Cardiac muscle cell (in vitro differentiated cells and primary cell): Measurements from ENCODE around the gene NLGN4X. TPM values are rescaled to one million over a fixed set of nuclear protein-coding genes. Genes with fewer than 3 reads are reported as not detected.

Experiments used
- DNase-seq, 2 donors: peaks; one replicate each; pipeline versions ENCODE4 v3.0.0 to v3.0.0-alpha.2; 2010 to 2017; ENCODE audit warnings: low read depth in 1 of 2, low spot score in 1 of 2
- H3K27ac ChIP-seq: fragments of 200-600 bp; sonication (generic); 2 replicates; pipeline ENCODE4 v1.5.1; 2016
- H3K27me3 ChIP-seq: fragments of 200-600 bp; sonication (generic); 2 replicates; pipeline ENCODE4 v1.6.0; 2016; ENCODE audit warnings: control low read depth
- H3K36me3 ChIP-seq: fragments of 200-600 bp; sonication (generic); 2 replicates; pipeline ENCODE4 v1.5.1; 2016; ENCODE audit warnings: control low read depth
- H3K4me1 ChIP-seq: fragments of 200-600 bp; sonication (generic); 2 replicates; pipeline ENCODE4 v1.8.1; 2017; ENCODE audit warnings: low read depth, mild to moderate bottlenecking, mixed run types
- H3K4me3 ChIP-seq: fragments of 200-600 bp; sonication (generic); 2 replicates; pipeline ENCODE4 v1.5.1; 2016; ENCODE audit warnings: mild to moderate bottlenecking
- H3K9me3 ChIP-seq: fragments of 200-600 bp; sonication (generic); 2 replicates; pipeline ENCODE4 v1.5.1; 2017; ENCODE audit warnings: low read depth, mild to moderate bottlenecking, control low read depth
- polyA plus RNA-seq: library from polyadenylated mRNA; unstranded; fragments of >200 nt; fragmentation: Nextera tagmentation; extraction: Ambion mirVana; gene quantifications from 2 replicates; pipeline ENCODE4 v1.2.1, GENCODE V29; 2016
- total RNA-seq: library from RNA; depleted of rRNA; stranded (reverse); fragments of >200 nt; gene quantifications from 2 replicates; pipeline ENCODE4 v1.2.3, GENCODE V29; 2016
- TF ChIP-seq, protein P1 (sequence below): IDR thresholded peaks from 2 replicates; pipeline ENCODE4 v1.5.1; 2012; ENCODE audit warnings: low read depth, mild to moderate bottlenecking, low read length

NLGN4X gene
- total and polyA plus RNA-seq, 2 experiments from 2014 or later: 4.2 to 6.9 TPM

DNA sequence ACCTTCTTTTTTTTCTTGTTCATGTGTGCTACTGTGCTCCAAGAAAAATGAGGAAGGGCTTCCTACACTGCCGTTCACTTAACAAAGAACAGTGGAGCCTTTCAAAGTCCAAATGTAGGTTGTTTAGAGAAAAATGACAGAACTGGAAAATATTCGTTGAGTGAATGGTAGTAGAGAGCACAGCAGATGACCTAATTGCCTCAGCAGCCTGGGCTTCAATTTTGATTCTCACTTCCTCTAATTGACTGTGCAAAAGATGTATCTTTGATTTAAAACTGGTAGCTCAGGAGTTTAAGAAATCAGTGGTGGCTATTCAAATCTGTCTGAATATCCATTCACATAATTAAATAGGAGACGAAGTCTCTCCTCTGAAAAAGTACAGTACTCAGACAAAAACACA lies 5.2 kb downstream of the NLGN4X start:
- DNase-seq: no peak
- Histone ChIP-seq H3K27ac (no peak overlapping the region), H3K27me3 (peaks cover 19% of the 10 kb centered on the region), H3K4me3 (no peak overlapping the region), H3K36me3 (no peaks in the 10 kb centered on the region), H3K9me3 (no peaks in the 10 kb centered on the region), H3K4me1 (no peaks in the 10 kb centered on the region)
- TF ChIP-seq, protein P1, sequence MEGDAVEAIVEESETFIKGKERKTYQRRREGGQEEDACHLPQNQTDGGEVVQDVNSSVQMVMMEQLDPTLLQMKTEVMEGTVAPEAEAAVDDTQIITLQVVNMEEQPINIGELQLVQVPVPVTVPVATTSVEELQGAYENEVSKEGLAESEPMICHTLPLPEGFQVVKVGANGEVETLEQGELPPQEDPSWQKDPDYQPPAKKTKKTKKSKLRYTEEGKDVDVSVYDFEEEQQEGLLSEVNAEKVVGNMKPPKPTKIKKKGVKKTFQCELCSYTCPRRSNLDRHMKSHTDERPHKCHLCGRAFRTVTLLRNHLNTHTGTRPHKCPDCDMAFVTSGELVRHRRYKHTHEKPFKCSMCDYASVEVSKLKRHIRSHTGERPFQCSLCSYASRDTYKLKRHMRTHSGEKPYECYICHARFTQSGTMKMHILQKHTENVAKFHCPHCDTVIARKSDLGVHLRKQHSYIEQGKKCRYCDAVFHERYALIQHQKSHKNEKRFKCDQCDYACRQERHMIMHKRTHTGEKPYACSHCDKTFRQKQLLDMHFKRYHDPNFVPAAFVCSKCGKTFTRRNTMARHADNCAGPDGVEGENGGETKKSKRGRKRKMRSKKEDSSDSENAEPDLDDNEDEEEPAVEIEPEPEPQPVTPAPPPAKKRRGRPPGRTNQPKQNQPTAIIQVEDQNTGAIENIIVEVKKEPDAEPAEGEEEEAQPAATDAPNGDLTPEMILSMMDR: no peak

DNA sequence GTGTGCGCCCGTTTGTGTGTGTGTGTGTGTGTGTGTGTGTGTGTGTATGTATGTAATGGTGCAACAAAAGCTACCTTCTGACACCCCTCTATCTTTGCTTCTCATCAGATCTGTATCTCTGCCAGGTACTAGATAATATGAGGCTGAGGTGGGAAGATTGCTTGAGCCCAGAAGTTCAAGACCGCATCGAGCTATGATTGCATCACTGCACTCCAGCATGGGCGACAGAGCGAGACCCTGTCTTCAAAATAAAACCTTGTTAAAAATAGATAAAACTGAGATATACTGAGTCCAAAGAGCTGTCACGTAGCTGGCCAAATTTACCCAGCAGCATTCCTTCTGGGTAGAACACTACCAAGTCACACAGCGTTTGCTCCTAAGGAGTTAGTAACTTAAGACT lies 18.4 kb downstream of the NLGN4X start:
- Histone ChIP-seq H3K27me3 (no peaks in the 10 kb centered on the region), H3K9me3 (no peaks in the 10 kb centered on the region), H3K27ac (no peak overlapping the region), H3K4me3 (no peak overlapping the region), H3K36me3 (no peaks in the 10 kb centered on the region), H3K4me1 (no peaks in the 10 kb centered on the region)
- TF ChIP-seq, protein P1: no peak
- no peak for DNase-seq

GRCh38 chrX:6203462-6204215 lies 25.0 kb downstream of the NLGN4X start:
- Histone ChIP-seq H3K4me3 (no peak overlapping the region), H3K27me3 (no peaks in the 10 kb centered on the region), H3K27ac (no peak overlapping the region), H3K9me3 (no peaks in the 10 kb centered on the region), H3K36me3 (no peaks in the 10 kb centered on the region), H3K4me1 (no peaks in the 10 kb centered on the region)
- TF ChIP-seq, protein P1: no peak
- DNase-seq: no peak

DNA sequence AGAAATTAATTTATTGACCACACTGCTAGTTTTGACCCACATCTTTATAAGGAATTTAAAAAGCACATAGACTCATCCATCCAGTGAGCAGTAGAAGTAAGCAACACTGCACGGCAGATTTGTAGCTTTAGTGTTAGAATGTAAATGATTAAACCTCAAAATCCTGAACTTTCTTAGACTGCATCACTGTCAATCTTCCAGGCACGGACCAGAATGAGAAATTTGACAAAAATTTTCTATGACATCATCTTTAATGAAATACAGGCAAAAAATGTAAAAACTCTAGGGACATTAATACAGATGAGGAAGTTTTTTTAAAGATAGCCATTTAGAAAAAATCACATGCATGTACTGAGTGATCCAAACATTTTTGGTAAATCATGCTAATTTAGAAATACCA lies 29.2 kb downstream of the NLGN4X start:
- TF ChIP-seq, protein P1: no peak
- Histone ChIP-seq H3K27me3 (no peaks in the 10 kb centered on the region), H3K9me3 (no peaks in the 10 kb centered on the region)

DNA sequence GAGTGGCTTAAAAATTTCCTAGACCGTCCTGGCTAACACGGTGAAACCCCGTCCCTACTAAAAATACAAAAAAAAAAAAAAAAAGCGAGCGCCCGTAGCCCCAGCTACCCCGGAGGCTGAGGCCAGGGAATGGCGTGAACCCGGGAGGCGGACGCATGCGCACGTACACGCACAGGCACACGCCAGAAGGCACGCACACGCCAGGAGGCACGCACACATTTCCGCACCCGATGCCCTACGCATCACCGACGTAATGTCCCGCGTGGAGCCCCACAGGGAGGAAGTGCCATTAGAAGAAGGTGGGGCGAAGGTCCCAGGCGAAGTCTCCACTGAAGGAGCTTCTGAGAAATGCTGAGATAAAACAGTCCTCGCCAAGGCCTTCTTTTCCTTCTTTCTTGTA lies 41.4 kb downstream of the NLGN4X start:
- no peak for DNase-seq
- Histone ChIP-seq H3K36me3 (no peaks in the 10 kb centered on the region), H3K27ac (no peak overlapping the region), H3K4me1 (no peaks in the 10 kb centered on the region), H3K27me3 (no peaks in the 10 kb centered on the region), H3K4me3 (no peak overlapping the region), H3K9me3 (no peaks in the 10 kb centered on the region)
- TF ChIP-seq, protein P1: no peak

More for the DNA sequence above, 29.2 kb downstream of the NLGN4X start:
- H3K4me3 ChIP-seq: no peak overlapping the region
- no peaks in the 10 kb centered on the region for H3K36me3 ChIP-seq
- H3K4me1 ChIP-seq: no peaks in the 10 kb centered on the region
- DNase-seq: no peak
- no peak overlapping the region for H3K27ac ChIP-seq
